HG03442 (cell line): Measurements from ENCODE around the gene NSG2.
"Not testable (repeated sequence)": the region's sequence is repeated elsewhere in the genome, so short reads cannot be mapped to it uniquely, and the experiment has no call there.

Experiments
- ATAC-seq: cut with Tn5 transposase; IDR thresholded peaks from one replicate; pipeline ENCODE4 v1.9.1; 2021; ENCODE audit warnings: mild to moderate bottlenecking, moderate library complexity; ENCODE audit not compliant: unreplicated experiment

Gene NSG2

GRCh38 chr5:174045470-174046025 is at the start of gene NSG2:
TSS of gene NSG2 (plus strand) at chr5:174045706. CDS start at chr5:174046756, 1,050 bp downstream.
- peak; percentile 89 for ATAC-seq

GRCh38 chr5:173997331-173997730 is 48.2 kb upstream of the NSG2 start:
- no peak for ATAC-seq

DNA sequence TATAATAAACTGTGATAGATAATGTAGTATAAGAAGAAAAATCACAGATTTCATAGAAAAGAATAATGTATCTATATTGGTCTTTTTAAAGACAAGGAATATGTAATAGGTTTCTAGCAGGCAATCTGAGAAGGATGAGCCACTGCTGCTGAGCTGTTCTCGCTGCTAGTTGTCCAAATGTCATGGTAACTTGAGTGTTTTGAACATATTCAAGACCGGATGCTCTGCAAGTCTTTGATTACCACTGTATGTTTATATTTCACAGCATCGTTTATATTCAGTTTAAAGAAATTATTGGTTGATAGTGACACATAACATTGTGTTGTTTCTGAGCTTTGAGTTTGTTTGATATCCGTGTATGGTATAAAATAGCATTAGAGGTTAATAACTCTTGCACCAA is 47.0 kb upstream of the NSG2 start:
- no peak for ATAC-seq

- no peak for ATAC-seq
Observed at GRCh38 chr5:174000076-174000475, 45.4 kb upstream of the NSG2 start.

- no peak for ATAC-seq
Observed at GRCh38 chr5:174003795-174004194, 41.7 kb upstream of the NSG2 start.

DNA sequence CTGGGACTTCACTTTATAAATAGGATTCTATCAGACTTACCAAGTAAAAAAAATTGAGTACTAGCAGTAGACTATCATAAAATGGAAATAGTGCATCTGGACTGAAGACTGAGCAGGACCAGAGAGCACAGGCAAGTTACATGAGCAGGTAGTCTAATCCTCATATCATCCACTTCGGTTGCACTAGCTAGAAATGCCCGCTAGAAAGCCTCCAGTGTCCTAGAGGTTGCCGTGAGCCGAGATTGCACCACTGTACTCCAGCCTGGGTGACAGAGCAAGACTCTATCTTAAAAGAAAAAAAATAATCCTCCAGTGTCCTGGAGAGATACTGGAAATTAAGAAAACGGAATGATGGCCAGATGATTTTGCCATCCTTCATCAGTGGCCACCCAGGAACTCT is 36.6 kb upstream of the NSG2 start:
- no peak for ATAC-seq

DNA sequence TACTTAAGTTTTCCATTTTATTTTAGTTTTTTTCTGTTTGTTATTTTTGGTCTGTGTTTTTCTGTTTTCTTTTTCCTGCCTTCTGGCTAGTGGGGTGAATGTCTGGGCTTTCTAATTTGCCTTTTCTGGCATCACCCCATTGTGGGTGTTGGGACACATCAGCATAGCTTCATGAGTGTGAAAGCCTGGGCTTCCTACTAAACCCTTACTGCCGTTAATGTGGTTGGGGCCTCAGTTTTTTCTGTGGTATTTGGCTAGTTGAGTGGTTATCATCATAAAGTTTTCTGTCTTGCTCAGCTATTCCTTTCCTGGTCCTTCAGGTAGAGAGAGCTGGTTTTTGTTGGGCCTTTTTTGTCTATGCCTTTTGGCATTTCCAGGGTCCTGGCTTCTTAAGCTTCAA is 35.1 kb upstream of the NSG2 start:
- ATAC-seq, result no peak

- ATAC-seq, result no peak
Observed at GRCh38 chr5:174011441-174011840, 34.1 kb upstream of the NSG2 start.

GRCh38 chr5:174020069-174020927 is 25.2 kb upstream of the NSG2 start:
- ATAC-seq, result not testable (repeated sequence)

- ATAC-seq, result no peak
Observed at GRCh38 chr5:174020928-174021304, 24.6 kb upstream of the NSG2 start.

DNA sequence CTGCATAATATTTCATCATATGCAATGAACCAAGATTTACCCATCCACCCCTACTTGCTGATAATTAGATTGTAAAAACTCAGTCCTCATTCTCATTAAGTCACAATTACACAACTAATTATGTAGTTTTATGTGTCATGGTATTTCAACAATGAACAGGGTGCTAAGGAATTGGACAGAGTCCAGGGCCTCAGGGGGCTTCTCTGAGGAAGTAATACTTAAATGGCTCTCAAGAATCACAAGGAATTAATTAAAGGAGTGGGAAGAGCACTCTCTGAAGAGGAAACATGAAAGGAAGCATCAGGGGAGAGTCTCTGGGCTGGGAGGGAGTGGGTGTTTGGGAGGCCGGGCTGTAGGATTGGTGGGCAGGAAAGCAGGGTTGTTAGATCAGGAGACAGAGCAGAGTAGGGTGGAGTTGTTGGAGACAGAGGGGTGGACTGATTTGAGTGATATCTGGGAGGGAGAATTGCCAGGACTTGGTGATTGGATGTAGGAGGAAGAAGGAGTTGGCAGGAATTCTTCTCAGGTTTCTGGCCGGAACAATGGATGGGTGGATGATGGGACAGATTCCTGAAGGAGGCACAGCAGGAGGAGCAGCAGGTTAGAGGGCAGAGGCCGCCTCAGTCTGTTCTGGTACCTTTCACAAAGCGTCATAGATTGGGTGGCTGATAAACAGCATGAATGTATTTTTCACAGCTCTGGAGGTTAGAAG is 23.0 kb upstream of the NSG2 start:
- no peak for ATAC-seq

DNA sequence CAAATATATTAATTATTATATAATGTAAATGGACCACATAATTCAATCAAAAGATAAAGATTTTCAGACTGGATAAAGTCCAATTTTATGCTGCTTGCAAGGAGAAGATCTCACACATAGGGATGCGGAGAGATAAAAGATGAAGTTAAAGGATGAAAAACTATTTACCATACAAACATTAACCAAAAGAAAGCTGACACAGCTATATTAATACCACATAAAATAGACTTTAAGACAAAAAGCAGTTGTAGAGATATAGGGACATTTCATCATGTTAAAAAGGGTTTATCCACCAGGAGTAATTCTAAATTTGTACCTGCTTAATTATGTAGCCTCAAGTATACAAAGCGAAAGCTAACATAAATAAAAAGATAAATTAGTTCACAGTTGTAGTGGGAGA is 15.2 kb upstream of the NSG2 start:
- no peak for ATAC-seq

- ATAC-seq, result no peak
Observed at GRCh38 chr5:174044466-174045254, 846 bp upstream of the NSG2 start.

- ATAC-seq, result no peak
Observed at GRCh38 chr5:174046558-174046957, 1.1 kb downstream of the NSG2 start.

DNA sequence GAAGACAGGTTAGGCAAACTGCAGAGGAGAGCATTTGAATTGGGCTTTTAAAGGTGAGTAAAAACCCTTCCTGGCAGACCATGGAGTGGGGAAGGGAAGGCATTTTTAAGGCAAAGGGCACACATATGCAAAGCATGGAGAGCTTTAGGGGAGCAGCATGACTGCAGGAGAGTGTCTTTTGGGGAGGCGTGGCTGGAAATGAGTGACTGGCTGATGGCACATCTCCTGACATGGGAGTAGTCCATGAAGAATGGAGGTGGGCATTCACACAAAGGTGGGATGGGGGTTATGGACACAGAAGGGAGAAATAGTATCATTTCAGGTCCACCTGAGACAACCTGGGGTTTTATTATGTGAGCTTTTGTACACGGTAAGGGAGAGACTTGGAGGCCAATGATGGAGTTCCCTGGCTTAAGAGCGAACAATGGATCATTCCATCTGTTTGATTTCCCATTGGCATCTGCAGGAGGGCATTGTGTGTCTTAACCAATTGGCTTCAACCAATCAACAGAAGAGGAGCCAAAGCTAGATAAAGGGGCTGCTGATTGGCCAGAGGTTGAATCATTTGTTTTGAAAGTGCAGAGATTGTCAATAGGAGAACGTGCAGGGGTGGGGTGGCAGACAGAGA is 2.1 kb downstream of the NSG2 start:
- no peak for ATAC-seq

DNA sequence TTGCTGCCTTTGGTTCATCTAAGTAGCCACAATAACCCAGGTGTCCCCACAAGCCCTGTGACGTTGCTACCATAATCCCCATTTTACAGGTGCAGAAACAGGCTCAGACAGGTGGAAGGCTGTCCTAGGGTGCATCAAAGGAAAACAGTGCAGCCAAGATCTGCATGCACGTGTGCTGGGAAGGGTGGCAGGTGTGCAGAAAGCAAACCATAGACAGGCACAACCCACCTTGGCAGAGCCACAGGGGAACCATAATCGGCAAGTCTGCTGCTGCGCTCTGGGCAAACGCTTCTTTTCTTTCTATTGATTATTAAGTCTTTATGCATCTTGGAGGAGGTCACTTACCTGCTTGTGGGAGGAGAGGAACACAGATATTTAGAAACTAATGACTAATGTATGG is 7.1 kb downstream of the NSG2 start:
- no peak for ATAC-seq

DNA sequence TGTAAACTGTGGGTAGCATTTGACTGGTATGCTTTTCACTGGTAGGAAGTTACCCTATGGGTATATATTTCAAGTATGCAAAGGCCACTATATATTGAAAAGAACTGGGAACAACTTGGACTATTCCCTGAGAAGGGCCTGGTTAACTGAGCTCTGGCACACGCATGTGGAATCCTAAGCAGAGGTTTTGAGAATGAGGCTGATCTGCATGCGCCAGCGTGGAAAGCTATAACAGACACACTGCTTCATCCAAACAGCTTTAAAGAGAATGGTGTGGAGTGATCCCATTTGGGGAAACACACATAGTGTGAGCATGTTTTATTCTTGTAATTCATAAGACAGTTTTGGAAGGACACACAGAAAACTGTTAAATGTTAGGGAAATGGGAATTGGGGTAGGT is 8.4 kb downstream of the NSG2 start:
- ATAC-seq, result no peak

- no peak for ATAC-seq
Observed at GRCh38 chr5:174056064-174056847, 10.8 kb downstream of the NSG2 start.

- ATAC-seq, result no peak
Observed at GRCh38 chr5:174057206-174057605, 11.7 kb downstream of the NSG2 start.
